Measurements from ENCODE around the gene DLK2. TPM values are rescaled to one million over a fixed set of nuclear protein-coding genes. Genes with fewer than 3 reads are reported as not detected.

The DLK2 gene
- total RNA-seq, 2 donors from 2014 or later = not detected

GRCh38 chr6:43408259-43408658 is 47.1 kb downstream of the DLK2 start:
- intact Hi-C loops (cut with DNase I) = no loop called here
- DNase-seq (no peak), ATAC-seq (no peak)
- Histone ChIP-seq H3K4me1 (no peaks in the 10 kb centered on the region), H3K36me3 (replicated peaks in 1 of 2; ENCODE audit: insufficient read depth in 1 of 2, low read depth in 2 of 2) (no peaks in the 10 kb centered on the region), H3K4me3 (no peak overlapping the region), H3K27me3 (no peaks in the 10 kb centered on the region), H3K27ac (no peak overlapping the region), H3K9me3 (no peaks in the 10 kb centered on the region)
- TF ChIP-seq CTCF (IDR thresholded peaks at IDR 0.05) = no peak
- TF ChIP-seq POLR2A (IDR thresholded peaks at IDR 0.05) = no peak
- 84 to 86% methylated on average over 3 to 4 of the region's 4 CpGs for WGBS, 2 donors

GRCh38 chr6:43407296-43407695 is 48.1 kb downstream of the DLK2 start:
- Histone ChIP-seq H3K27ac (no peak overlapping the region), H3K9me3 (no peaks in the 10 kb centered on the region), H3K27me3 (no peaks in the 10 kb centered on the region), H3K4me3 (no peak overlapping the region), H3K4me1 (no peaks in the 10 kb centered on the region), H3K36me3 (replicated peaks in 1 of 2; ENCODE audit: insufficient read depth in 1 of 2, low read depth in 2 of 2) (no peaks in the 10 kb centered on the region)
- 24 to 43% methylated on average over 1 of the region's 1 CpG for WGBS, 2 donors
- intact Hi-C loops (cut with DNase I) = no loop called here
- TF ChIP-seq POLR2A (IDR thresholded peaks at IDR 0.05) (no peak), CTCF (IDR thresholded peaks at IDR 0.05) (no peak)
- no peak for ATAC-seq
- no peak for DNase-seq

- TF ChIP-seq CTCF (IDR thresholded peaks at IDR 0.05) (no peak), POLR2A (IDR thresholded peaks at IDR 0.05) (no peak)
- no peaks in the 10 kb centered on the region for H3K9me3 ChIP-seq
- 18 to 23% methylated on average over 3 of the region's 3 CpGs for whole genome bisulfite sequencing, 2 donors
- no peaks in the 10 kb centered on the region for H3K4me1 ChIP-seq
- no peaks in the 10 kb centered on the region for H3K27me3 ChIP-seq
- DNase-seq (no peak), ATAC-seq (no peak)
- intact Hi-C loops (cut with DNase I) = no loop called here
- H3K4me3 ChIP-seq = no peak overlapping the region
- H3K27ac ChIP-seq = no peak overlapping the region
- no peaks in the 10 kb centered on the region for H3K36me3 ChIP-seq (replicated peaks in 1 of 2; ENCODE audit: insufficient read depth in 1 of 2, low read depth in 2 of 2)
Observed at GRCh38 chr6:43405354-43405753, 50.0 kb downstream of the DLK2 start.

GRCh38 chr6:43402820-43403219 is 52.5 kb downstream of the DLK2 start:
- DNase-seq (no peak), ATAC-seq (no peak)
- no peaks in the 10 kb centered on the region for H3K36me3 ChIP-seq (replicated peaks in 1 of 2; ENCODE audit: insufficient read depth in 1 of 2, low read depth in 2 of 2)
- H3K4me1 ChIP-seq = no peaks in the 10 kb centered on the region
- intact Hi-C loops (cut with DNase I) = no loop called here
- H3K4me3 ChIP-seq = no peak overlapping the region
- no peak for TF ChIP-seq POLR2A (IDR thresholded peaks at IDR 0.05)
- TF ChIP-seq CTCF (IDR thresholded peaks at IDR 0.05) = no peak
- no peaks in the 10 kb centered on the region for H3K9me3 ChIP-seq
- 65 to 70% methylated on average over 1 of the region's 1 CpG for WGBS, 2 donors
- H3K27me3 ChIP-seq = no peaks in the 10 kb centered on the region
- H3K27ac ChIP-seq = no peak overlapping the region

GRCh38 chr6:43401730-43402129 is 53.6 kb downstream of the DLK2 start:
- no peak overlapping the region for H3K27ac ChIP-seq
- TF ChIP-seq CTCF (IDR thresholded peaks at IDR 0.05) (no peak), POLR2A (IDR thresholded peaks at IDR 0.05) (no peak)
- no peaks in the 10 kb centered on the region for H3K4me1 ChIP-seq
- intact Hi-C loops (cut with DNase I) = no loop called here
- no peak for DNase-seq
- no peaks in the 10 kb centered on the region for H3K9me3 ChIP-seq
- H3K4me3 ChIP-seq = no peak overlapping the region
- no peaks in the 10 kb centered on the region for H3K27me3 ChIP-seq
- WGBS, 2 donors = 80 to 88% methylated on average over 3 of the region's 3 CpGs
- H3K36me3 ChIP-seq (replicated peaks in 1 of 2; ENCODE audit: insufficient read depth in 1 of 2, low read depth in 2 of 2) = no peaks in the 10 kb centered on the region
- ATAC-seq = no peak

Small RNAs within 50 kb of the gene (microRNA-seq; reads per million reads assigned to microRNA genes)
- gene MIR6780B (ENCODE audit: borderline number of aligned reads in 2 of 2, borderline replicate concordance in 2 of 2) = 0 to 0.47 reads per million in 2 donors

Small RNAs within 50 kb of the gene (small RNA-seq; reads per million reads assigned to genes)
- gene MIR6780B = not detected
- gene RNU6-1113P = not detected

Other genes starting within 250 kb of the DLK2 start
- gene DNPH1, start 226.1 kb downstream of the DLK2 start, total RNA-seq = 100 to 1,000 TPM in 1 of 2 donors, 10 to 100 TPM in 1; 94.2 to 119 TPM
- gene TTBK1, start 212.1 kb downstream of the DLK2 start, total RNA-seq = under 1 TPM; 0.26 to 0.33 TPM
- not detected for gene SLC22A7, start 157.3 kb downstream of the DLK2 start, total RNA-seq
- gene CRIP3, start 146.7 kb downstream of the DLK2 start, total RNA-seq = not detected
- gene ZNF318, start 85.9 kb downstream of the DLK2 start, total RNA-seq = 10 to 100 TPM; 14.0 to 14.5 TPM
- 10 to 100 TPM; 17.1 to 44.5 TPM for gene ABCC10, start 28.0 kb downstream of the DLK2 start, total RNA-seq
- gene TJAP1, start 22.0 kb upstream of the DLK2 start, total RNA-seq = 10 to 100 TPM; 16.9 to 47.5 TPM
- not detected for gene LRRC73, start 54.8 kb upstream of the DLK2 start, total RNA-seq
- 100 to 1,000 TPM in 1 of 2 donors, 10 to 100 TPM in 1; 79.4 to 122 TPM for gene YIPF3, start 61.4 kb upstream of the DLK2 start, total RNA-seq
- gene POLR1C, start 61.5 kb upstream of the DLK2 start, total RNA-seq = 10 to 100 TPM; 19.1 to 20.2 TPM
- gene XPO5, start 120.5 kb upstream of the DLK2 start, total RNA-seq = 10 to 100 TPM; 16.8 to 20.5 TPM
- 1 to 10 TPM; 4.3 to 8.8 TPM for gene POLH, start 120.6 kb upstream of the DLK2 start, total RNA-seq
- gene GTPBP2, start 173.7 kb upstream of the DLK2 start, total RNA-seq = 10 to 100 TPM; 32.9 to 55.0 TPM
- 10 to 100 TPM; 14.8 to 17.4 TPM for gene MAD2L1BP, start 180.3 kb upstream of the DLK2 start, total RNA-seq
- not detected for gene RSPH9, start 189.5 kb upstream of the DLK2 start, total RNA-seq
- 10 to 100 TPM; 16.9 to 36.3 TPM for gene MRPS18A, start 232.2 kb upstream of the DLK2 start, total RNA-seq

All from body of pancreas (tissue), 4 donors.